Ovary (tissue), 3 donors: ENCODE measurements around the gene R3HCC1L.

Experiments used
- EP300 ChIP-seq: sonication (generic); formaldehyde crosslinking; IDR thresholded peaks from one replicate; pipeline ENCODE4 v1.6.1; 2017; ENCODE audit warnings: antibody characterized with exemption
- POLR2A ChIP-seq: fragments of 450-650 bp; IDR thresholded peaks from one replicate; pipeline ENCODE4 v1.6.1; 2017; ENCODE audit warnings: antibody characterized with exemption, mild to moderate bottlenecking, moderate library complexity
- TF ChIP-seq, protein P1 (sequence below), 3 donors: fragments of 450-650 bp in 2 of 3; fragments of 200-600 bp in 1 of 3; IDR thresholded peaks; one replicate each; pipeline versions ENCODE4 v1.5.1 to v1.8.0; 2016 to 2022; ENCODE audit warnings: antibody characterized with exemption in 3 of 3, mild to moderate bottlenecking in 1 of 3
- donor health status: DM: no; HTN: no; CAD: no.

DNA sequence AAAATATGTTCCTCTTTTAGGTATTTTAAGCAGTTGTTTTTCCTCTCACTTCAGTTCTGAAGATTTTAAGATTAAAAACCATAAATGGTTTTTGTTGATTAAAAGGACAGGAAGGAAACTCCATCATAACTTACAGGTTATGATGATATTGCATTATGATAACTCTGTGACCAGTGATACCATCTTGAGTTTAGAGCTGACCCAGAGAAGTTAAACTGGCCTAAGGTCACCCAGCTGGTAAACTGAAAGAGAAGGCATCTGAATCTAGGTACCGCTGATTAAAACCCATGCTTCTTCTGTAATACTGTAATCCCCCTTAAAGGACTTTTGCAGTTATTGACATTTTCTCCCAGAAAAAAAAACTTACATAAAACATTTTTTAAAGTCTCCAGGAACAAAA lies 103.9 kb downstream of the R3HCC1L start:
- TF ChIP-seq, protein P1, sequence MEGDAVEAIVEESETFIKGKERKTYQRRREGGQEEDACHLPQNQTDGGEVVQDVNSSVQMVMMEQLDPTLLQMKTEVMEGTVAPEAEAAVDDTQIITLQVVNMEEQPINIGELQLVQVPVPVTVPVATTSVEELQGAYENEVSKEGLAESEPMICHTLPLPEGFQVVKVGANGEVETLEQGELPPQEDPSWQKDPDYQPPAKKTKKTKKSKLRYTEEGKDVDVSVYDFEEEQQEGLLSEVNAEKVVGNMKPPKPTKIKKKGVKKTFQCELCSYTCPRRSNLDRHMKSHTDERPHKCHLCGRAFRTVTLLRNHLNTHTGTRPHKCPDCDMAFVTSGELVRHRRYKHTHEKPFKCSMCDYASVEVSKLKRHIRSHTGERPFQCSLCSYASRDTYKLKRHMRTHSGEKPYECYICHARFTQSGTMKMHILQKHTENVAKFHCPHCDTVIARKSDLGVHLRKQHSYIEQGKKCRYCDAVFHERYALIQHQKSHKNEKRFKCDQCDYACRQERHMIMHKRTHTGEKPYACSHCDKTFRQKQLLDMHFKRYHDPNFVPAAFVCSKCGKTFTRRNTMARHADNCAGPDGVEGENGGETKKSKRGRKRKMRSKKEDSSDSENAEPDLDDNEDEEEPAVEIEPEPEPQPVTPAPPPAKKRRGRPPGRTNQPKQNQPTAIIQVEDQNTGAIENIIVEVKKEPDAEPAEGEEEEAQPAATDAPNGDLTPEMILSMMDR (IDR thresholded peaks at IDR 0.05) = no peak
- no peak for TF ChIP-seq POLR2A
- TF ChIP-seq EP300 = no peak
